ENCODE results near the gene MYCL.
"Not testable (repeated sequence)": the region's sequence is repeated elsewhere in the genome, so short reads cannot be mapped to it uniquely, and the experiment has no call there.

MYCL gene

DNA sequence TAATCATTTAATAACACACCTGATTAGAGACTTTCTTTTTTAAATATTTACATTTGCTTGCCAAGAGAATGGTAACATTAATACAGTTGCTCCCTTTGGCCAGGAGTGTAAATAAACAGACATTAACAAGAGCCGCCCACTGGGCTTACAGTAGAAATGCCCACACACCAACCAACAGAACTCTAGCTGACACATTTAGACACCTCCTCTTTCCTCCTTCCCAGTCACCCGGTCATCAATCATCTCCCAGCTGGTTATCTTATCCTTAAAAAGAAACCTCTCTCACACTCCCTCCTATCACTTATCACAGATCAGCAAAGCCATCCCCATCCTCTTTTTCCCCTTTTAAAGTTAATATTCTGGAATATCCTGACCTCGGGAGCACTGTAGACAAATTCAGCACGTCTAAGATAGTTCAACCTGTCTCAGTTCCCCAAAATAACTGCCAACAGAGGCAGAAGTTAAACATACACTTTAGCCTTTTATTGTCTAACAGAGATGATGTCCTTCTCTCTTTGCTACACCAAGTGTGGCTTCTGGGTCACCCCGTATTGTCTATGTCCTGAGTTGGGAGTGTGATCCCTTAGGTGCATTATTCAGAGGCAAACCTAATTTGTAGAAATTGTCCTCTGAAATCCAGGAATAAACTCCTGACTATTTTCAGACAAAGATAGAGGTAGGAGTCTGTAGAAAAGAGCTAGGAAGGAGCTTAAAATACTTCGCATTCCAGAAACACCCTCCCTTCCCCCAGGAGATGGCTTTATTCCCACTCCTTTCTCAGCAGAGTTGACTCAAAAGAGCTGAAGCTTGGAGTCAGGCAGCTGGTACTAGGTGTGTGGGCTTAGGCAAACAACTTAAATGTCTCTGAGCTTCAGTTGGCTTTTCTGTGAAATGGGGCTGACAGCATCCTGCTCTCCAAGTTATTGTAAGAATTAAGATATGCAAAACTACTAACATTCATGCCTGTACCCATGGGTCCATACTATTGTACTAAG, 8.8 kb downstream of the MYCL start:
- DNase-seq (ENCODE audit: low read depth in 3 of 3): no peak

DNA sequence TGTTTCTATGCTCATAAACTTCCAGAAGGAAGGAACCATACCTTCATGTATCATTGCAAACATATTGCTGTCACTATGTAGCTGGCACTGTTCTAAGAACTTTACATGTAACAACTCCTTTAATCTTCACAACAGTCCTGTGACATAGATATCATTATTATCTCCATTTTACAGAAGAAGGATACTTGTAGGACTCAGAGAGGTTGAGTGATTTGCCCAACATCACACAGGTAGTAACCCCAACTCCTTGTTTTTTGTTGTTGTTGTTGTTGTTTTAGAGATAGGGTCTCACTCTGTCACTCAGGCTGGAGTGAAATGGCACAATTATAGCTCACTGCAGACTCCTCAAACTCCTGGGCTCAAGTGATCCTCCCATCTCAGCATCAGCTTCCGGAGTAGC, 10.8 kb downstream of the MYCL start:
- DNase-seq (ENCODE audit: low read depth in 3 of 3): no peak

- no peak for DNase-seq (ENCODE audit: low read depth in 3 of 3)
Measured at GRCh38 chr1:39890273-39890672, 11.4 kb downstream of the MYCL start.

DNA sequence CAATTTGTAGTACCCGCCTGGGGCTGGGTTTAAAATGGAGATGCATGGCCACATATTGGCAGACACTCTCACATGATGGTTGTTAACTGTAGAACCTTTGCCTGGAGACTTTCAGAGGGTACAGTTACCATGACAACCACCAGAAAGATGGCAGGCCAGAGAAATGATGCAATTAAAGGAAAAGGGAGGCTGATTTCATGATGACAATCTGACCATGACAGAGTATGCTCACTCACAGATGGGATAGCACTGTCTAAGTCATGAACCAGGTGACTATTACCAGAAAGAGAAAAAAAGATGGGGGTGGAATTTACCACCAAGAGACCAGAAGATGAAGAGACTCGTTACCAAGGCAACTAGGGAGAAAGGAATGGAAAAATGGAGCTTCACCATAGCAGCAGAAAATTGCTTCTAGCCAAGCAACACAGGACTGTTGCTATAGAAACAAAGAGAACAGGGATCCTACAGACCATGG, 14.9 kb downstream of the MYCL start:
- no peak for DNase-seq (ENCODE audit: low read depth in 3 of 3)

DNA sequence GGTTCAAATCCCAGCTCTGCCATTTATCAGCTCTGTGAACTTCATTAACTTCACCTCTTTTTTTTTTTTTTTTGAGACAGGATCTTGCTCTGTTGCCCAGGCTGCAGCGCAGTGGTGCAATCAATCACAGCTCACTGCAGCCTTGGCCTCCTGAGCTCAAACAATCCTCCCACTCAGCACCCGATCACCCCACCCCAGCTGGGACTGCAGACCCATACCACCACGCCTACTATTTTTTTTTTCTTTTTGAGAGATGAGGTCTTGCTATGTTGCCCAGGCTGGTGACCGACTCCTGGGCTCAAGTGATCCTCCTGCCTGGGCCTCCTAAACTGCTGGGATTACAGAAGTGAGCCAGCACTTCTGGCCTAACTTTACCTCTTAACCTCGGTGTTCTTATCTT, 16.2 kb downstream of the MYCL start:
- no peak for DNase-seq (ENCODE audit: low read depth in 3 of 3)

- no peak for DNase-seq (ENCODE audit: low read depth in 3 of 3)
Measured at GRCh38 chr1:39882152-39882551, 19.6 kb downstream of the MYCL start.

DNA sequence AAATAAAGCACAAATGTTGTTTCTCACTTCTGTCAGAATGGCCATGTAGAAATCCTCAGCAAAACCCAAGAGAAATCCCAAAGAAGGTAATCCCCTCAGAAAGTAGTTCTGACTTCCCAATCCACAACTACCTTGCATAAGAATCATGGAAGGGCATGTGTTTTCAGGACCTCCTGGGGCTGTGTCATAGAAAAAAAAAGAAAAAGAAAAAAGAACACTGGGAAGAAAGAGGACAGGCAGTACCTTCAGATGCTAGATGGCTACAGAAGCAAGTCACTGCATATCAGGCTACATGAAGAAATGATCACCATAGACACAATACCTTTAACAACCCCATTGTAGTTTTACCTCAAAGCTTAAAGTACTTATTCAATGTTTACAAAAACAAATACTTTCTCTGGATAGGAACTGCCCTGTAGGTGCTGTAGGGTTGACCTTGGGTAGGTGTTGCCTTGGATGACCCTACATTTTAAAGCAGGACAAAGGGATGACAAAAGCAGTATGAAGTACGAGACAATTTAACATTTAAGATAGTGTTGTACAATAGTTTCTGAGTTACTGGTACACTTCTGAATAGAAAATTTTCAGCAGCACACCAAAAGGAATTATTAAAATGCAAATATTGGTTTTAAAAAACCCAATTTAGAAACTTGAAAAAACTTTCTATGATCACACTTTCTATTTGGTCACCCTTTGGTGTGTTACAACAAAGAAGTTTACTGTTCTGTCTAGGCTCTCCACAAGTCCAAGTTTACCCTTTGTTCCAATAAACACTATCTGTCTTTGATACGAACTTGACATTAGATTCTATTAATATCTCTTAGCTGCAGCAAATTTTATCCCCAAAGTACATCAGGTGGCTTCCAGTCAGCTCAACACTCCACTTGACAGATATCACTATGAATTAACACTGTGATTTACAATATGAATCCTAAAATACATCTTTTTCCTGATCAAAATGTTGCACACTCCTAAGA, 23.4 kb downstream of the MYCL start:
- DNase-seq (ENCODE audit: low read depth in 3 of 3): no peak

GRCh38 chr1:39877231-39877778, 24.4 kb downstream of the MYCL start:
- no peak for DNase-seq (ENCODE audit: low read depth in 3 of 3)

DNA sequence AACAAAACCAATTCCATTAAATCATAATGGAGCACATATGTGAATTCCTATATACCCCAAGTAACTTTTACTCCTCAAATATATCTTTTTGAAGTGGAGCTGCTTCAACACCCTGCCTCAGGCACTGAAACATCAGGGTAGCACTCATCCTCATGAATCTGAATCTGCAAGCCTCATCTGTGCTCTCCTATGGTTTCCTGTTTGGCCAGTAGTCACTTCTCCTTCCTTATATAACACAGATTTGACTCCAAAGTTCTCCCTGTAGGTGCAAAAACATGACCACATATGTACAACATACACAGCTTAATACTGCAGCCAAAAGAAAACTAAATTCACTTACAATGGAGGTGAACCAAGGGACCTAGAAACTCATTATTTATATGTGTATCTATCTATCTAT, 25.6 kb downstream of the MYCL start:
- no peak for DNase-seq (ENCODE audit: low read depth in 3 of 3)

GRCh38 chr1:39872698-39873097, 29.0 kb downstream of the MYCL start:
- no peak for DNase-seq (ENCODE audit: low read depth in 3 of 3)

DNA sequence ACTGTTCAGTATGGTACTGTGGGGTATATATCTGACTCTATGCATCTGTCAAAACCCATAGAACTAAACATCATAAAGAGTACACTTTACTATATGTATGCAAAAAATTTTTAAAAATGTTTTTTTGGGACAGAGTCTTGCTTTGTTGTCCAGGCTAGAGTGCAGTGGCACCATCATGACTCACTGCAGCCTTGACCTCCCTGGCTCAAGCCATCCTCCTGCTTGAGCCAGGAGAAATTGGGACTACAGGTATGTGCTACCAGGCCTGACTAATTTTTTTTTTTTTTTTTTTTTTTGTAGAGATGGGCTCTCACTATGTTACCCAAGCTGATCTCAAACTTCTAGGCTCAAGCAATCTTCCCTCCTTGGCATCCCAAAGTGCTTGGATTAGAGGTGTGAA, 29.9 kb downstream of the MYCL start:
- DNase-seq (ENCODE audit: low read depth in 3 of 3): no peak

GRCh38 chr1:39871043-39871442, 30.7 kb downstream of the MYCL start:
- DNase-seq (ENCODE audit: low read depth in 3 of 3): not testable (repeated sequence)

DNA sequence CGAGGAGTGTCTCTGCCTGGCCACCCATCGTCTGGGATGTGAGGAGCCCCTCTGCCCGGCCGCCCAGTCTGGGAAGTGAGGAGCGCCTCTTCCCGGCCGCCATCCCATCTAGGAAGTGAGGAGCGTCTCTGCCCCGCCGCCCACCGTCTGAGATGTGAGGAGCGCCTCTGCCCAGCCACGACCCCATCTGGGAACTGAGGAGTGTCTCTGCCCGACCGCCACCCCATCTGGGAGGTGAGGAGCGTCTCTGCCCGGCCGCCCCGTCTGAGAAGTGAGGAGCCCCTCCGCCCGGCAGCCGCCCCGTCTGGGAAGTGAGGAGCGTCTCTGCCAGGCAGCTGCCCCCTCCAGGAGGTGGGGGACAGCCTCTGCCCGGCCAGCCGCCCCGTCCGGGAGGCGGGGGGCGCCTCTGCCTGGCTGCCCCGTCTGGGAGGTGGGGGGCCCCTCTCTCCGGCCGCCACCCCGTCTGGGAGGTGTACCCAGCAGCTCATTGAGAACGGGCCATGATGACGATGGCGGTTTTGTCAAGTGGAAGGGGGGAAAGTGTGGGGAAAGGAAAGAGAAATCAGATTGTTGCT, 32.1 kb downstream of the MYCL start:
- not testable (repeated sequence) for DNase-seq (ENCODE audit: low read depth in 3 of 3)

DNA sequence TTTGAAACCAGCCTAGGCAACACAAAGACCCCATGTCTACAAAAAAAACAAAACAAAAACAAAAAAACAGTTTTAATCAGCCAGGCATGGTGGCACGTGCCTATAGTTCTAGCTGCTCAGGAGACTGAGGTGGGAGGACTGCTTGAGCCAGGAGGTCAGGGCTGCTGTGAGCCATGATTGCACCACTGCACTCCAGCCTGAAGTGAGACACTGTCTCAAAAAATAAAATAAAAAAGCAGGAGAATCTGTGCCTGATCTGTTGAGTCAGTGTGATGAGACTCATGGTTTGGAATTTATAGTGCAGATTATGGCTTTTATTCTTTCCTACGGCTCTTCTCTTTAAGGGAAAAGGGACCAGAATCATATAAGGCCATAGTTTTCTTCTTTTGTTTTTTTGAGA, 35.0 kb downstream of the MYCL start:
- DNase-seq (ENCODE audit: low read depth in 3 of 3): no peak

GRCh38 chr1:39865762-39866161, 36.0 kb downstream of the MYCL start:
- DNase-seq (ENCODE audit: low read depth in 3 of 3): no peak

DNA sequence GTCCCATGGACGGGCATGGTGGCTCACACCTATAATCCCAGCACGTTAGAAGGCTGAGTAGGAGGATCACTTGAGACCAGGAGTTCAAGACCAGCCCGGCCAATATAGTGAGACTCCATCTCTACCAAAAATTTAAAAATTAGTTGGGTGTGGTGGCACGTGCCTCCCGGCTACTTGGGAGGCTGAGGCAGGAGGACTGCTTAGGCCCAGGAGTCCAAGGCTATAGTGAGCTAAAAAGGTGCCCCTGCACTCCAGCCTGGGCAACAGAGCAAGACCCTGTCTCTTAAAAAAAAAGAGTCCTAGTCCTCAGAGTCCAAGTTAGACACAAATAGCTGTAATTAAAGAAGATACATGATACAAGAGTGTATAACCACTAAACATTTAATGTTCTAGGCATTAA, 38.5 kb downstream of the MYCL start:
- no peak for DNase-seq (ENCODE audit: low read depth in 3 of 3)

- no peak for DNase-seq (ENCODE audit: low read depth in 3 of 3)
Measured at GRCh38 chr1:39861003-39861402, 40.7 kb downstream of the MYCL start.

DNA sequence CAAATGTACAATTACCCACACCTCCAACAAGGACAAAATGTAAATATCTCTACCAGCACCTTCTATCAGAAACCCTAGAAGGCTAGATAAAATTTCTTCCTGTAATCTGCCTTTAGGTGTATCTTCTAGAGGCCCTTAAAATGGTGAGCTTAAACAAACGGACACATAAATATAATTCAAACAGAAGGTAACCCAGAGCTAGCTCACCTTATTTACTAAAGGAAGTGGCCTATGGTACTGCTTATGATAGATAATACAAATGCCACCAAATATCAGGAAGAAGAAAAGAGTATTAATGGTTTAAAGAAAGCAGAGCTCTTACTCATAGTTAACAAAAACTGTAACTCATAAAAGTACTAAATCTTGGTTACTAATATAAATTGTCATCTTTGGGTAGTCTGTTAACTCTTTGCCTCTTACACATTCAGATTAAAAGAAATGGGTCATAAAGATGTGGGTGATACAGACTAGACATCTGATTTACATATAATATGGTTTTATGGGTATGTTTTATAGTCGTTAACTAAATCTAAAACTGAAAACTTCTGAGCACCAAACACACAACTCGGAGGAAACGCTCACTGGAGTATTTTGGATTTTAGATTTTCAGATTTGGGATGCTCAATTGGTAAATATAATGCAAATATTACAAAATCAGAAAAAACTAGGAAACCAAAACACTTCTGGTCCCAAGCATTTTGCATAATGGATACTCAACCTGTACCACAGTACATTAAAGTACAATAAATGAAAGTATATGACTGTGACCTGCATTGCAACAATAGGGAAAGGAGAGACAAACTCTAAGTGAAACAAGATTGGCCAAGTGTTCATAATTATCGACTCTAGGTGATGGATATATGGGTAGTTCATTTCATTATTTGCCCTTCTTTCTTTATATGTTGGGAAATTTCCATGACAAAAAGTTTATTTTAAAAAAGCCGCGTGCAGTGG, 41.6 kb downstream of the MYCL start:
- DNase-seq (ENCODE audit: low read depth in 3 of 3): no peak

DNA sequence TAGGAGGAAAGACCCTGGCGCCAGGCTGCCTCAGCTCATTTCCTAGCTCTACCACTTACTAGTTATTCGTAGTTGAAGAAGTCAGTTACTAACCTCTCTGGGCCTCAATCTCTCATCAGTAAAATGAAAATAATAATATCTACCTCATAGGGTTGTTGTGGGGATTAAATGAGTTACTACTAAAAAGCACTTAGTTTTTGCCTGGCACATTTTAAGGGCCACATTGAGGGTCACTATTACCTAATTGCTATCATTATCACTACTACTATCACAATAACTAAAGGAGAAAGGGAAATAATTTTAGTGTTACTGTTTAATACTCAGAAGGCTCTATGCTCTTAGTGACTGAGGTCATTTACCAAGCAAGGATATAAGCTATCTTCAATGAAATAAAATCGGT, 43.4 kb downstream of the MYCL start:
- DNase-seq (ENCODE audit: low read depth in 3 of 3): no peak

GRCh38 chr1:39857126-39857878, 44.4 kb downstream of the MYCL start:
- DNase-seq (ENCODE audit: low read depth in 3 of 3): no peak

Data from stimulated activated CD4-positive, alpha-beta T cell treated with anti-CD3 and anti-CD28 coated beads, TNF-alpha, amount 100 ng/mL, for 24 hours (primary cell).